Neutrophil (primary cell): ENCODE results near the gene MGMT.

ENCODE experiments used
- H3K27ac ChIP-seq: fragments of 200-600 bp; sonication (generic); 2 replicates; pipeline ENCODE4 v1.5.1; 2016; ENCODE audit warnings: mild to moderate bottlenecking, moderate library complexity
- H3K27me3 ChIP-seq: fragments of 200-600 bp; sonication (generic); 2 replicates; pipeline ENCODE4 v1.6.0; 2016; ENCODE audit warnings: mild to moderate bottlenecking
- H3K36me3 ChIP-seq: fragments of 200-600 bp; sonication (generic); 2 replicates; pipeline ENCODE4 v1.5.1; 2017
- H3K4me1 ChIP-seq, 2 experiments: fragments of 200-600 bp in 1 of 2; sonication (generic) in 1 of 2; 1 replicate in 1 of 2; 2 replicates in 1 of 2; pipeline versions ENCODE4 v1.5.1 to v1.6.1; 2013 to 2016; ENCODE audit warnings: low read depth in 1 of 2, low read length in 1 of 2, mild to moderate bottlenecking in 1 of 2, moderate library complexity in 1 of 2; ENCODE audit not compliant: control insufficient read depth in 1 of 2, insufficient read depth in 1 of 2
- H3K4me3 ChIP-seq, 2 experiments: fragments of 200-600 bp in 1 of 2; sonication (generic) in 1 of 2; 1 replicate in 1 of 2; 2 replicates in 1 of 2; pipeline ENCODE4 v1.5.1; 2013 to 2016; ENCODE audit warnings: low read depth in 1 of 2, low read length in 1 of 2, mild to moderate bottlenecking in 1 of 2, moderate library complexity in 1 of 2
- H3K9me3 ChIP-seq: fragments of 200-600 bp; sonication (generic); 2 replicates; pipeline ENCODE4 v1.5.1; 2016
- CTCF ChIP-seq: fragments of 200-600 bp; sonication (generic); IDR thresholded peaks from 2 replicates; pipeline ENCODE4 v1.5.1; 2016; ENCODE audit warnings: antibody characterized with exemption

MGMT gene

DNA sequence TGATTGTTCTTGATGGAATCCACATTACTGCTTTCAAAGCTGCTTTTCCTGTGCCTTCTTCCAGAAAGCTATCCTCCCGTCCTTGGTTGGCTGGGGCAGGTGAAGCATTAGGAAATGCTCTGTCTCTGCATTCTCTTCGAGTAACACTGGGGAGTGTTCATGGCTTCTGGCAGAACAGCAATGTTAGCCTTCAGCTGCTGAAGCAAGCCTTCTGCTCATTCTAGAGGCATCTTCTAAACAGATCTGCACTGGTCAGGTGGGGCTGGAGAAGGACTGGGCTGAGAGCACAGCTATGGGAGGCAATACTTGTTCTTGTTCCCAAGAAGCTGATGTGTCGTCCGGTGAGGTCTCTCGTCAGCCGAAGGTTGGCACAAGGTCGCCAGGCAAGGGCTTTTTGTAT lies 80.6 kb downstream of the MGMT start:
- Histone ChIP-seq H3K36me3 (no peaks in the 10 kb centered on the region), H3K9me3 (no peaks in the 10 kb centered on the region), H3K4me1 (no peaks in the 10 kb centered on the region), H3K27ac (no peak overlapping the region), H3K27me3 (no peaks in the 10 kb centered on the region), H3K4me3 (no peak overlapping the region)
- TF ChIP-seq CTCF, result no peak

DNA sequence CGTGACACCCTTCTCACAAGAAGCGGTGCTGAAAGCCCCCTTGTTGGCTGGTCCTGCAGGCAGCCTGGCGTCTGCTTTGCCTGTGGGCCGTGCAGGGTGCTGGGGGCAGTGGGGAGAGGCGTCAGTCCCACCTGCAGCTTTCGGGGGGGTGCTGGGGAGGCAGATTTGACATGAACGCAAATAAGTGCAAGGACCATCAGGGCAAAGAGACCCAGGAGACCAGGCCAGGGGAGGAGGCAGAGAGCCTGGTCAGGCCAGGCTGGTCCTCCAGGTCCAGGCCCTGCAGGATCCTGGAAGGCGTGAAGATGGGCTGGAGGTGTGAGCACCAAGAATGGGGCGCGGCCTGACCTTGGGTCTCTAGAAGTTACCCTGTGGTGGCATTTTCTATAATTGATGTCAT lies 81.6 kb downstream of the MGMT start:
- Histone ChIP-seq H3K27me3 (no peaks in the 10 kb centered on the region), H3K4me1 (no peaks in the 10 kb centered on the region), H3K4me3 (no peak overlapping the region), H3K36me3 (no peaks in the 10 kb centered on the region), H3K9me3 (no peaks in the 10 kb centered on the region), H3K27ac (no peak overlapping the region)
- TF ChIP-seq CTCF, result no peak

DNA sequence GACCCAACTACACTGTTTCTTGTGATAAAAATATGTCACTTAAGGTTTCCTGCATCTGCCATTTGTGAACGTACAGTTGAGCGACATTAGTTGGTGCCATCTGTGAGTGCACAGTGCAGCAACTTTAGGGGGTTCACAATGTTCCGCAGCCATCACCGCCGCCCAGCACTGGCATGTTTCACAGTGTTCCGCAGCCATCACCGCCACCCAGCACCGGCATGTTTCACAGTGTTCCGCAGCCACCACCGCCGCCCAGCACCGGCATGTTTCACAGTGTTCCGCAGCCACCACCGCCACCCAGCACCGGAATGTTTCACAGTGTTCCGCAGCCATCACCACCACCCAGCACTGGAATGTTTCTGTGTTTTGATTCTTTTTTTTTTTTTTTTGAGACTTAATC lies 83.0 kb downstream of the MGMT start:
- Histone ChIP-seq H3K27me3 (no peaks in the 10 kb centered on the region), H3K9me3 (no peaks in the 10 kb centered on the region), H3K27ac (no peak overlapping the region), H3K4me1 (no peaks in the 10 kb centered on the region), H3K4me3 (no peak overlapping the region), H3K36me3 (no peaks in the 10 kb centered on the region)
- TF ChIP-seq CTCF, result no peak

GRCh38 chr10:129550658-129551057 lies 83.6 kb downstream of the MGMT start:
- Histone ChIP-seq H3K4me3 (no peak overlapping the region), H3K9me3 (no peaks in the 10 kb centered on the region), H3K27me3 (no peaks in the 10 kb centered on the region), H3K4me1 (no peaks in the 10 kb centered on the region), H3K27ac (no peak overlapping the region), H3K36me3 (no peaks in the 10 kb centered on the region)
- TF ChIP-seq CTCF, result no peak

DNA sequence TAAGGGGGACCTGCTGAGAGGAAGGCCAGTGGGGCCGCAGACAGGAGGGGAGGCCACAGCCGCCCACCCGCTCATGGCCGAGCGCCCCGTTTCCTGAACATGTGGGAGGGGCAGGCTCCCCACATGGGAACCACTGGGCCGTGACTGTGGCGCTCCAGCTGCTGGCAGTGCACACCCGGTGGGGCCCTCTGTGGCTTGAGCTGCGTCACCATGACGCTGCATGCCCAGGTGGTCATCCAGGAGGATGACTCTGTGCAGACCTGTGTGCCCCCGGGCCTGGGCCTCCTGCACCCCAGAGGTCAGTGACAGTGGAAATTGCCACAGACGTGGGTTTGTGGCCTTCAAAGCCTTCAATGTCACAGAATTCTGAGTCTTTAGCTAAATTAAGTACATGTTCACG lies 85.1 kb downstream of the MGMT start:
- Histone ChIP-seq H3K36me3 (no peaks in the 10 kb centered on the region), H3K27ac (no peak overlapping the region), H3K4me1 (no peaks in the 10 kb centered on the region), H3K4me3 (no peak overlapping the region), H3K27me3 (no peaks in the 10 kb centered on the region), H3K9me3 (no peaks in the 10 kb centered on the region)
- TF ChIP-seq CTCF, result no peak

DNA sequence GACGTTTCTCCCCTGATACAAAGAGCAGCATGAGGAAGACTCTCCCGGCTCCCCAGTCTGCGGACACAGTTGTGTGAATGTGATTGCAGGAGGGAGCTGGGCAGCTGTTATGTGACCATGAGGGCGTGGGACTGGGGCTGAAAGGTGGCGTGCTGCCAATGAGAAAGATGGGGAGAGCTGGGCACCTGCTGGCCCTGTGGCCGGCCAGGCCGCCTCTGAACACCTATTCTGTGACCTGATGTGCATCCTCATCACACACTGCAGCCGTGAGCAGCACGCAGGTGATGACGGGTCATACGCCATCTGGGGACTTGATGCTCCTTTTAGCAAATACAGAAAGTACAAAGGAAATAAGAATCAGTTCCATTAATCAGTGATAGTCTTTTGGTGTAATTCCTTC lies 86.9 kb downstream of the MGMT start:
- Histone ChIP-seq H3K36me3 (no peaks in the 10 kb centered on the region), H3K27ac (no peak overlapping the region), H3K4me1 (no peaks in the 10 kb centered on the region), H3K4me3 (no peak overlapping the region), H3K9me3 (no peaks in the 10 kb centered on the region), H3K27me3 (no peaks in the 10 kb centered on the region)
- TF ChIP-seq CTCF, result no peak
